Muscle of back (tissue), 11 donors: ENCODE results near the gene PNMA1. TPM values are rescaled to one million over a fixed set of nuclear protein-coding genes. Genes with fewer than 3 reads are reported as not detected.
A peak's percentile ranks its signal among the peaks of the same experiment; 100 is the strongest.

Experiments
- DNase-seq, 3 donors: peaks; one replicate each; pipeline versions ENCODE4 v3.0.0 to v3.0.0-alpha.2; 2013
- polyA plus RNA-seq, 10 donors: library from polyadenylated mRNA; unstranded; fragments of 120-200 nt; gene quantifications; one replicate each; pipeline ENCODE4 v1.2.1, GENCODE V29; 2013; ENCODE audit not compliant: insufficient read length in 10 of 10

PNMA1 gene
- polyA plus RNA-seq, 10 donors: 19.9 to 37.9 (median 26.3) TPM

DNA sequence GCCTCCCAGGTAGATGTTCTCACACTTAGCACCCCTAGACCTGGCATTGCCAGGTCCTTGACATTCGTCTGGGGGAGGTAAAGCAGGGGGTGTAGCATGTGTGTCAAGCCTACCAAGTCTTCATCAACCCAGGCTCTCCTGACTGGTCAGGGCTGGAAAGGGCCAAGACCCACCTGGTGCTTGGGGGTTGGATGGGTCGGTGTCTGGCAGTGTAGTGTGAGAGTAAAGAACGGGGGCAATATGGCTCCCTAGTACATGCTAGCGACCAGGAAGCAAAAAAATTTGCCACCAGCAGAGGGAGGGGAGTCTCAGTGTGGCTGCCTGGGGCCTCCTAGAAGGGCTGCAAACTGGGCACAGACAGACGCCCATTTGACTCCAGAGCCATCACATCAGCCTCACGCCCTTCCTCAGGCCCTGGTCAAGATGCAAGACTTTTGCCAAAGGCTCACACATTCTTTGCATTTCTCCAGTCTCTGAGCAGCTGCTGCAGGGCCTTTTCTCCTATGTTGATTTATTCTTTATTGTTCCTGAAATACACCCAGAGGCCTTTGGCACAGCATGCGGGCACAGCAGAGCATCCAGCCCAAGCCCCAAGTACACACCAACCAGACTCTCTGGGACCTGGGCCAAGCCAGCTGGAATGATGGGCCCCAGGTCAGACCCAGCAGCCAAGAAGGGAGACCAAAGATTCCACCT is 38.3 kb upstream of the PNMA1 start:
- peak in 2 of 3 donors; percentile 74 to 79 for DNase-seq

DNA sequence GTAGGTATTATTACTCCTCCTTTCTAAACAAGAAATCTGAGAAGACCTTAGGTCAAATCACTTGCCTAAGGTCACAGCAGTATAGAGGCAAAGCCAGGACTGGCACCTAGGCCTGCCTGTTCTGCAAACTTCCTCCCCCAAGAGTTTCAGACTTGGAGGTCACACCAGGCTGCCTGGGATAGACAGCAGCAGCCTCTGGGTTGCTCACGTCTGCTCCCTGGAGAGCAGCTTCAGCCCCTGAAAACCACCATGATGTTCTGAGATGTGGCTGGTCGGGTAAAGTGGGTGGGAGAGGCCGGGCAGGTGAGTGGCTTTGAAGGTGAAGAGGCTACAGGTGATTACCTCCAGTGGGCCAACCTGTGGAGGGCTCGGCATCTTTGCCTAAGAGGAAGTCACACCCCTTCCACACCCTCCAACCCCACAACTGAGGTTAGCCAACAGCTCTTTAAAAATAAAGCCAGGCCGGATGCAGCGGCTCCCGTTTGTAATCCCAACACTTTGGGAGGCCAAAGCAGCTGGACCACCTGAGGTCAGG is 37.0 kb upstream of the PNMA1 start:
- DNase-seq: peak in 1 of 3 donors; percentile 14

DNA sequence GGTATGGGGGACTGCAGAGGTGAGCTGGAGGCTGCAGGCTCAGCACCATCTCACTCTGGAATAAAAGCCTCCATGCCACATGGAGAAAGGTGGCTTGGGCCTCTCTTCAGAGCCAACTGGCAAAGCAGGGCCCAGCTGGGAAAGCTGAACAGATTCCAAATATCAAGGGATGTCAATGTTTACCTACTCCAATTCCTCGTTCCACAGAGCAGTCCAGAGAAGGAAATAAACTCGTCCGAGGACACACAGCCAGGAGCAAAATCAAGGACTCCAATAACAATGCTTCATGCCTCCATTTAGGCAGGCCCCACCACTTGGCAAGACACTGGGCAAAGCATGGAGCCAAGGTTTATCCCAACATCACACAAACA is 36.3 kb upstream of the PNMA1 start:
- DNase-seq: peak in 1 of 3 donors; percentile 37

DNA sequence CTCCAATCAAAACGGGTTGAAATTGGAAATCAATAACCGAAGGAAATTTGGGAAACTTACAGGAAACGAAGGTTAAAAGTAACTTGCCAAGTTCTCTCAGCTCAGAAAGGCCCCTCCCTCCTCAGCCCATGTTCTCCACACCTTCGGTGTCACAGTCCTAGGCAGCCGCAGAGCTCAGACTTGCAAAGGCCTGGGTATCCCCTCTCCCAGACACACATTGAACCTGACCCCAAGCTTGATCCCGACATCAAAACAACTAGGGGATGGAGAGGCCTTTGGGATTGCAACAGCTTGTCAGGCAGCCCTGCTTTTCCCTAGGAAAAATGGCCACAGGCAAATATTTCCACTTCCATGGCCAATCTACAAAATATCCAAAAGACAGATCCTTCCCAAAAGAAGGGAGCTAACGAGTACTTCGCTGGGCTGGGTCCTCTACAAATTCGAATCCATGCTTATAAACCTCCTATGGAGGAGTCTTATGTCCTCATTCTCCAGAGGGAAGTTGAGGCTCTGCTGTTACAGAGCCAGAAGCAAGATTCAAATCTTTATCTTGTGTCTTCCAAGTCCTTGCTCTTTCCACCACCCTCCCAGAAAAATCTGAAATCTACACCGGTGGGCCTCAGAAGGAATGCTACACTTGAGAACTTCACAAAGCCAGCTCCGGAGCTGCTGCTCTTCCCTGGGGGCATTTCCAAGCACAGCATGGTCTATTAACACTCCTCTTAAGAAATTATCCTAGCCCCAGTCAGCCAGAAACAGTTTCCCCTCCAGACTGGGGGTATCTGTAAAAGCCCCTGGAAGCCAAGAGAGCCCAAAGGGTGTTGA is 35.7 kb upstream of the PNMA1 start:
- peak in 1 of 3 donors; percentile 66 for DNase-seq

DNA sequence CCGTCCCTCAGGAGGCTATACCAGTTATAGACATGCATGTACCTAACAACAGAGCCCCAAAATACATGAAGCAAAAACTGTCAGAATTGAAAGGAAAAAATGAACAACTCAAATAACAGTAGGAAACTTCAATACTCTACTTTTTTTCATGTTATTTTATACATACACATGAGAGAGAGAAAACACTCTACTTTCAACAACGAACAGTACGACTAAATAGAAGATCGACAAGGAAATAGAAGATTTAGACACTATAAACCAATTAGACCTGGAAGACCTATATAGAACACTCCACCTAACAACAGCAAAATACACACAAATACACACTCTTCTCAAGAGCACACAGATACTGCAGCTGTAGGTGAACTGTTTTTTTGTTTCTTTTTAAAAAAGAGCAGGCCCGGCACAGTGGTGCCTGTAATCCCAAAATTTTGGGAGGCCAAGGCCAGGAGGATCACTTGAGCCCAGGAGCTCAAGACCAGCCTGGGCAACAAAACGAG is 34.7 kb upstream of the PNMA1 start:
- DNase-seq: peak in 1 of 3 donors; percentile 3

DNA sequence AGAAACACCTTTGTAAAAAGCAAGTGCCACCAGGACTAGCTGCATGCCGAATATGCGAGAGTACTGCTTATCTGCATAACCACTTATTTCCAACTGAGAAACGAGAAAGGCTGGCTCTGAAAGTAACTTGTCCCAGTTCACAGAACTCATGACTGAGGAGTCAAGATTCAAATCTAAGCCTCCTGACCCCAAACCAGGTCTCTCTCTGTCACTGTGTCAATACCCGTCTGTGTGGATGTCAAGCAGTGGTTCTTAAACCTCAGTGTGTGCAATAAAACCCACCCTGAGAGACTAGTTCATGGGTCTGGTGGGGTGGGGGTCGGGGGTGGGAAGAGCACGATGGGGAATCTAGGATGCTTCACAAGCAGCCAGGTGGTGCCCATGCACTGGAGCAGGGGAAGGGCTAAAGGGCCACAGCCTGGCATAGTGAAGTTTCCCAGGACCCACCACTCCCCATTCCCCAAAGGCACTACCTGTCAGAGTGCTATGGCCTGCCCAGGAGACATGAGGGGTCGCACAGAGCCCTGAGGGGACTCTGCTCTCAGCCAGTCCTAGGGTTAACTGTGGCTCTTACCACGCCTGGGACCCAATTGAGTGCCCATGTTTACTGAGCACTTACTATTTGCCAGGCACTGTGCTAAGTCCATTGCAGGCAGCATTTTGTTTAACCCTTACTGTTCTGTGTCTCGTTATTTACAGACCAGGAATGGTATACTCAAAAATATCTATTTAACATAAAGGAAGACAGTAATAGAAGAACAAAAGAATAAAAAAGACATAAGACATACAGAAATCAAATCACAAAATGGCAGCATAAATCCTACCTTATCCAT is 33.4 kb upstream of the PNMA1 start:
- peak in 1 of 3 donors; percentile 2 for DNase-seq

DNA sequence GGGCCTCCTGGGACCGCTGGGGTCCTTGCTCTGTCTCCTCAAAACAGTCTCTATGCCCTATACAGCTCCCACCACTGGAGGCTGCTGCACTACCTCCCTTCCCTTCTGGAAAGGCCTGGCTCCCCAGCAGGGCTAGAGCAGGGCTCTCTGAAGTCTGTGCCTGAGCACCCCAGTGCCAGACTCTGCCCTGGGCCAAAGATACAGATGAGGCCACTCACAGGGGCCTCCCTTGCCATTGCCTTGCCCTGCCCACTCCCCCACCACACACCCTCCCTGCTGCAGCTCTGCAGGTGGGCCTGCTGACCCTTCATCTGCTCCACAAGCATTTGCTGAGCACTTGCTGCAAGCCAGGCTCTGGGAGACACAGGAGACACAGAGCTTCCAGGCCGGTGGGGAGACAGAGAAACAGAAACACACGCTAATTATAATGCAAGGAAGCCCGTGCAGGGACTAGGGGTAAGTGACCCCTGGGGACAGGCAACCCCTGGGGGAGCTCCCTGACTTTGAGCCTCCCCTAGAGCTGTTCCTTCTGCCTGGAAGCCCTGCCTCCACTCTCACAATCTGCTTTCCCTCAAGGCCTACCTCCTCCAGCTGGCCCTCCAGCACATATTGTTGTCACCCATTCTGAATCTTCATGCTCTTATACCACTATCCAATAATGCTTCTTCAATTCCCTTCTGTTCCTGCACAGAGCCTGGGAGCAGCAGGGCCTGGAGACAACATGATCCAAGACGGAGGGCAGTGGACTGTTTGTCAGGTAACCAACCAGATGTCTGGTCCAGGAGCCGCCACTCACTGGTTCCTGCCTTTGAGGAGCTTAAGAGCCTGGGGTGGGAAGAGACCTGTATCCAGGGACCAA is 32.6 kb upstream of the PNMA1 start:
- DNase-seq: peak in 1 of 3 donors; percentile 43

DNA sequence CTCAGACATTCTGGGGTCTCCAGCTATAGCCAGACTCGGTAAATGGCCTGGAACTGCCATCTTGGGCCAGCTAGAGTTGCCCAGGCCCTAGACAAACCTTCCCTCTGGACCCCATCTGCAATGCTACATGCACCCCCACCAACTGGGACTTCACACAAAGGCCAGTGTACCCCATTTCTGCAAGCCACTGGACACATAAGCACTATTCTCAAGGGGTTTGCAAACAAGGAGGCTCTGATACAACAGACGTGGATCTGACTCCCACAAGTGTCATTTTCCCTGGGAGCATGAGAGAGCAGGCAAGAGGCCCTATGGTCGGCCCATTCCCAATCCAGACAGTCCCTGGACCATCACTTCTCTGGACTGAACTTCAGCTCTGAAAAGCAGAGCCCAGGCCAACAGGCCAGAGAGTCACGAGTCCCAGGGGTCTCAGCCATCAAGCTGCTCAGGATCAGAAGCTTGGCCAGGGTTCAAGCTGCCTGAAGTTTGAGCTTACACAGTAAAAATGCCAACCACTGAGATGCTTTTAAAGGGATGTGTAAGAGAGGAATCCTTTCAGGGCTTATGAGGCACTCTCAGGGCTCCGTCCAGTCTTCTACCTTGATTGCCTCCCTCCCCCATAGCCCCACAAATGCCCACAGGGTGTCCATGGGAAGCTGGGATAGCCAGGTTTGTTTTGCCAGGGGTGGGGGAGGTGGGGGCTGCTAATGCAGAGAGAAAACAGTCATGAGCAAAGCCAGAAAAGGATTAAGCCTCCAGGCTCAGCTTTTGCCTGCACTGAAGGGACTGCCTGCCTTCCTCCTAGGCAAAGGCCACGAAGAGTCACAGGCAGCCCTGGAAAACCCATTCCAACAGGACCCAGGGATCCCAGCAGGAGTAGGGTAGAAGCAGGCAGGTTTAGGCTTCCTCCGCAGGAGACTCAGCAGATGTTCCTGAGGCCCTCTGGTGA is 31.7 kb upstream of the PNMA1 start:
- DNase-seq: peak in 1 of 3 donors; percentile 30

DNA sequence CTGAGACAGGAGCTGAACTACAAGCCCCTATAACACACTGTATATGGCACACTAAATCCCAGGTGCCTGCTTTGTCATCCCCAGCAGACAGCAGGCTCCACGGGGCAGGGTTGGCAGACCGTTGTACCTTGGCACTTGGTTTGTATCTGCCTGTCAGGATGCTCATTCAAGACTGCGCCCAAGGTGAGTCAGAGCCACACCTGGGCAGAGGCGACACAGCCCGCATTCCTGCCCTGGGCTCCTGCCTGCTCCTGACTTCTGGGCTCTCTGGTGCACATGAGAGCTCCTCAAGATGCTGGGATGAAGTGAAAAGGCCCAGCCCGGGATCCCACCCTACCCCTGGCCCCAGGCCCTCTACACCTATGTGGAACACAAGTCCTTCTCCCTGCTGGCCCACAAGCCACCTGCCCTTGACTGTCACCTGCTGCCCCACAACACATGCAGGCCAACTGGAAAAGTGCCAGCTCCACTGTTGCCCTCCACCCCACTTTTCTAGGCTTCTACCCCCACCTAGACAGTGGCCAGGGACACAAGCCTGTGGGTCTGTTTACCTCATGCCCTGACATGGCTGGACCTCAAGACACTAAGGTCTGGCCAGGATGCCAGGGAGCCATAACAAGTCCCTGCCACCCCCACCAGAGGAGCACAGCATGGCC is 30.8 kb upstream of the PNMA1 start:
- peak in 1 of 3 donors; percentile 11 for DNase-seq

DNA sequence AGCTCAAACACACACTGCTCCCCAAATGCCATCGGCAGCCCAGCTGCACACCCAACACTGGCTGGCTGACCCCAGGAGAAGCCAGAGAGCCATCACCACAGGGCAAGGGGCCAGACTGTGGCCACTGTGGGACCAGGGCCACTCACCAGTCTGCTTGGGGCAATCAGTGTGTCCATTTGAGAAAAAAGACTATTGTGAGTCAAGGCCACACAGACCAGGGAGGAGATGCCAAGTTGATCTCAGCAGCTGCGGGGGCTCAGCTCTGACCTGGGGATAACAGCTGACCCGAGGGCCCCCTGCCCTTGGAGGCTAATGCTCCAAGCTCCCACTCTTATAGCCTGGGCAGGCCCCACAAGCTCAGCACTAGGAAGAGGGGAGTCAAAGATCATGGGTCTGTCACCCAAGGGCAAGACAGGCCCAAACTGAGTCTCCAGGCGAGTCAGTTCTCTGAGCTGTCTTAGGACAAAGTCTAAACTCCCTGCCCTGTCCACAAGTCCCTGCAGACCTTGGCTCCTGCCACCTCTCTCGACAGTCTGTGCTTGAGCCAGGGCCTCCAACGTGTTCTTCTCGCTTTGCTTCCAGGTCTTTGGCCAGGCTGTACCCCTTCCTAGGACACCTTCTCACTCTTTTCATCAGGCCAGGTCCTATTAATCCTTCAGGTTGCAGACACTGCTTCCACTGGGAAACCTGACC is 30.1 kb upstream of the PNMA1 start:
- peak in 1 of 3 donors; percentile 20 for DNase-seq

DNA sequence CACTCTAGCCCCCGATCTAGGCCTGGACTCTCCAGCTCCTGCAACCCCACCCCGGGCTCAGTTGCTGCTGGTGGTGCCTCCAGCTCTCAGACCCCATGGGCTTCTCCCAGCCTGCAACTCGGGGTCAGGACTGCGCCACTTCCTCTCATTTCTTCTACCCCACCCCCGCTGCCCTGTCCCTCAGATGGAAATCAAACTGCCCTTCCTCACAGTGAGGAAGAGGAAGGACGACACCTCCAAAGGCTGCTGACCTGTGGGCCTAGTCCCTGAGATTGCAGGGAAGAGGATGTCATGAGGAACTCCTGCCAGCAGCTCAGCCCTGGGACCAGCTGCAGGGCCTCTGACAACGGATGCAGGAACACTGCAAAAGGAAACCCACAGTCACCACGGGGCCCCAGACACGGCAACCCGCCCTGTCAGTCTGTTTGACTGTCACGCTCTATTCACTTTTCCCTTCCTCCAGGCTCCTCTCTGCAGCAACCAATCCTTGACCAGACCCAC is 29.3 kb upstream of the PNMA1 start:
- peak in 1 of 3 donors; percentile 75 for DNase-seq

DNA sequence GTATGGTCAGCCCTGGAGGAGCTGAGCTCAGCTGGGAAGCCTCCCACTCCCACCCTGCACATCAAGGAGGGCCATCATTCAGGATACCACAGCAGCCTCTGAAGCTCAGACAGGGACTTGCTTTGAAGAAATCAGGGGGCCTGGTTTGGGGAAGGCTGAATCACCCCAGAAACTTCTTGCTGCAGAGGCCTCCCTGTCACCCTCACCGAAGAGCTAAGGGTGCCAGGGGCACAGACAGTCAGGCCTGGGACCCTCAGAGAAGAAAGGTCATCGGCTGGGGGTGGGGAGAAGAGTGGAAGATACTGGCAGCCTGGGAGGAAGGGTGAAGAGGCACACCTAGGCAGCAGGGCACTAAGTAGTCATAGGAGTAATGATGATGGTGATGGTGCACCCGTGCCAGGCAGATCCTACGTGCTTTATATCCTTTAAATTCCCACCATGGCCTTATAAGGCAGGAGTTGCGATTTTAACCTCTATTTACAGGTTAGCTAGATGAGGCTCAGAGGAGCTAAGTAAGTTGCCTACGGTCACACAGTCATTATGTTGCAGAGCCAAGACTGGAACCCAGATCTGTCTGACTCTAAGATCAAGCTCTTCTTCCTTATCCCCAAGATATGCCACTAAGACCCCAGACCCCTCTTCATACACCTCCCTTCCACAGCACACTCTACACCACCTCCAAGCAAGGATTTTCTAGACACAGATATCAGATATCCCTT is 28.5 kb upstream of the PNMA1 start:
- DNase-seq: peak in 1 of 3 donors; percentile 8

DNA sequence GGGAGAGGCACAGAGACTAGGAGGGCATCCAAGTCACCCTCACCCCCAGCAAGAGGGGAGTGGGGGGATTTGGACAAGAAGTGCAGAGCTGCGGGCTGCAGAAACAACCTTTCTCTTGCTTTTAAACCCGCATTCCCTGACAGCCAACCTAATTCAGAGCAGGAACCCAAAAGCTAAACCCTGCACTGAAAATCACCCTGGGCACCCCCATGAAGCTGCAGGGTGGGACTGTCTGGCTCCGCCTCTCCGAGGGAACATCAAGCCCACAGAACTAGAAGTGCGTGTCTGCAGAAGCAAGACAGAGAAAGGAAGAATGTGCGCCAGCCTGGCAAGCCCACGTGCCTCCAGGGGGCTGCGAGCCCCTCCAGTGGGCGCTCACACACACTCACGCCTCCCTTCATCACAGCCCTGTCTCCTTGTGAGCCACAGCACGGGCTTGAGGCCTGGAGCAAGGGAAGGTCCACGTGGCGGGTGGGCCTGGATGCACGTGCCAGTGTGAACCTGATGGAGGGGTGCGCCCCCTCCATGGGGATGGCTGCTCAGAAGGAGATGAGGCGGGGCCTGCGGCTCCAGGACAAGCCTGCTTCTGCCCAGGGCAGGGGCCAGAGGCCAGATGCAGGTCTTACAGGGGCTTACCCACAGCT is 27.8 kb upstream of the PNMA1 start:
- DNase-seq: peak in 1 of 3 donors; percentile 68

DNA sequence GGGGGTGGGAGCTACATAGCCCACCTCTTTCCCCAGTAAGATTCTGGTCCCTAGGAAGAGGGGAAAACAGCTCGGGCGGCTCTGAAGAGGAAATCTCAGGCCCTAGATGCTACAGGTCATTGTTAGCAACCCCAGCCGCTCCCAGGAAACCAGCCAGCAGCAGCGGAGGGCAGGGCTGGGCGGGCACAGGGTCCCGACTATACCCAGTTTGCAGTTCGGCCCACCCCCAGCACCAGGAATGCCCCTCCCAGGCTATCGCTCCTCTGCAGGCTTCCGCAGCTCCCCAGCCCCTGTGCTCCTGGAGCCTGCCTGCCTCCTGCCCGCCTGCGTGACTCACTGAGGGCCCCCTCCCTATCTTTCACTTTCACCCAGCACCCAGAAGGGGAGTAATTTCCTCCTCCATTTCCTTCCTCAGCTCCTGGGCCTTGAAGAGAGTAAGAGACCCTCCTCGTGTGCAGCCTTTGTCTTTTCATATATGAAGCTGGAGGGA is 27.2 kb upstream of the PNMA1 start:
- peak in 1 of 3 donors; percentile 76 for DNase-seq

DNA sequence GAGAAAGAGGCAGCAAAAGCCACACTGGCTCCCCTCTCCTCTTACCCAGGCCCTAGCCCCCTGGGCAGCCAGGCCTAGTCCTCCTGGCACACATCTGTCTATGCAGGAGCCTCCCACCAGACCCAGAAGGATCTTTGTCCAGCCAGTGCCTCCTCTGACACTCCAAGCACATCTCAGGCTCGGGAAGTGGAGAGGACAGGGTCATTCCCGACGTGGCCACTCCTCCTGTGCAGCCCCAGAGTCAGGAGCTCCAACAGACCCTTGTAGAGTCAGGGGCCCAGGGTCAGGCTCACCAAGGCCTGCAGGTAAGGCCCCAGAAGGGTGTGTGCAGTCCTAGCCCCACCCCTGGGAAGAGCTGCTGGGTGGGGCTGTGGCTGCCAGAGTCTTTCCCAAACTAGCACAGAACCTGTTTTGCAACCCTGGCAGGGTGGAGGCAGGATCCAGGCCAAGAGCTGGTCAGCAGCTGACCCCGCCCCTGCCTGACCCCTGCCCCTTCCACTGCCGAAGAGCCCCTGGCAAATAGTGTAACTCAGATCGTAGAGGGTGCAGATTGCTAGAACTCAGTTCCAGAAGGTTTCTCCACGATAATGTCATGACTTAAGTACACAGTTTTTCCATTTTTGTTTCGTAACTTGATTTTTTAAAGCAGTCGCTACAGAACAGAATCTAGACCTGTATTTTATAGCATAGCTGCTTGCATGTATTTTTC is 26.6 kb upstream of the PNMA1 start:
- DNase-seq: peak in 1 of 3 donors; percentile 53
